Globus pallidus (tissue), 1 donor: ENCODE data around the gene TRAFD1.
"Not testable (repeated sequence)": the region's sequence is repeated elsewhere in the genome, so short reads cannot be mapped to it uniquely, and the experiment has no call there.

Source experiments
- DNase-seq: peaks from one replicate; pipeline ENCODE4 v3.0.0-alpha.2; 2015; ENCODE audit warnings: low spot score

Gene TRAFD1

GRCh38 chr12:112125250-112125999, at the start of gene TRAFD1:
TSS of gene TRAFD1 (plus strand) at chr12:112125560. CDS start at chr12:112130523, 4,963 bp downstream.
- peak; percentile 97 for DNase-seq

DNA sequence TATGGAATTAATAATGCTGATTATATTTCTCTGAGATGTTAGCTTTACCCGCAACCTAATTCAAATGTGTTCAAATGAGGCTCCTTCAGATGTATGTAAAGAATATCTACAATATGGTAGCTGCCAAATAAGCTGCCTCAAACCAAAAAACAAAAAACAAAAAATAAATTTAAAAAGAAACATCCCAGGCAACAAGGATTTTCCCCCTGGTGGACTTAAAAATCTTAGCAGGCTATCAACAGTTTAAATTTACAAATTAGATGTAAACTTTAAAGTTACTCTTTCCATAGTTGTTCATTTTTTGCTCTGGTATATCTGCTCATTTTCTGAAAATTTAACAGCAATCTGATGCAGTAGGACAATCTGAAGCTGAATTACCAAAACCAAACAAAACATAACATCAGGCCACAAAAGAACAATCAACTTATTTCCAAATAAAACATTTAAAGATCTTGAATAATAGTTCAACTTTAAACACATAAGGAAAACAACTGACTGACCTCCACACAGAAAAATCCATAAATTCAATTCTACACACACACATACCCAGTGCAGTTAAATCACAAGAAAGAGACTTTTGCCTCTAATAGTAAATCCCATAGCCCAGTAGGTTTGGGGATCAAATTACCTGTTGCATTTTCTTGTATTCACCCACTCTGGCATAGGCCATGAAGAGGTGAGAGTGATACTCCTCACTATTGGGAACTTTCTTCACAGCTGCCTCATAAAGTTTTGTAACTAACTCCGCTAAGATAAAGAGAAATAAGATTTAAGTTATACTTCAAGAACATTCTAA, 38.1 kb upstream of the TRAFD1 start:
- no peak for DNase-seq

DNA sequence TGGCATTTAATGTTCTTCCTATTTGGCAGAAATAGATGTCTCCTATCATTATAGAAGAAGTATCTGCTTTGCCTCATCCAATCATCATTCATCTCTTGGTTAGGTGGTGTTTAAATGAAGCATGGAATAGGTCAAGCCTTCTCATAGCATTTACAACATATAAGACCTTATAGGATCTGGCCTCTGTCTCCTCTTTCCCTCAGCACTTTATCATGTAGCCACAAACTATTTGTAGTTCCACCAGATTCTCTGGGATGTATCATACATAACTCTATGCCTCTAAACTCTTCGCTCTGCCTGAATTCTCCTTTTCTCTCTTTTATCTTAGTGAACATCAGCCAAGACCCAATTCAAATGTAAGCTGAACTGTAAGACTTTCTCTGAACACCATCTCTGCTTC, 37.5 kb upstream of the TRAFD1 start:
- DNase-seq, result no peak

DNA sequence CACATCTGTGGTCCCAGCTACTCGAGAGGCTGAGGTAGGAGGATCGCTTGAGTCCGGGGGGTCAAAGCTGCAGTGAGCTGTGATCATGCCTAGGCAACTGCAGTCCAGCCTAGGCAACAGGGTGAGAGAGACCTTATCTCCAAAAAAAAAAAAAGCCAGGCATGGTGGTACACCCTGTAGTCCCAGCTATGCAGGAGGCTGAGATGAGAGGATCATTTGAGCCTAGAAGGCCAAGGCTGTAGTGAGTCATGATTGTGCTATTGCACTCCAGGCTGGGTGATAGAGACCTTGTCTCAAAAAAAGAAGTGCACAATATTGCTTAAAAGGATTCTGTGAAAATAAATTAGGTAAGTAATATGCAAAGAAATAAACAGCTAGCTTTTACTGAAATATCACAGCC, 33.8 kb upstream of the TRAFD1 start:
- no peak for DNase-seq

DNA sequence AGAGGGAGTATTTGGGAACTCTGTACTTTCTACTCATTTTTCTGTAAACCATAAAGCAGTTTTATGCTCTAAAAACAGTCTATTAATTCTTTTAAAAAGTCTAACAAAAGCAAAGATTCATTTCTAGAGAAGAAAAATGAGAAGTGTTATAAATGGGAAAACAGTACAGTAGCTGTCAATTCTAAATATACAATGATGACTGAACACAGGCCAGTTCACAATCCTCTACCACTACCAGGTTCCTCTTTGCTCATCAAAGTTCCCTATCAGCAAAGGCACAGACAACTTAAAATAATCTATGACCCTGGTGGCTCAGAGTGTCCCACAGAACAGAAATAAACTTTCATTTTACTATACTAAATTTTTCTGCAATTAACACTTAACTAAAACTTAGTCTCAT, 29.3 kb upstream of the TRAFD1 start:
- peak; percentile 21 for DNase-seq

DNA sequence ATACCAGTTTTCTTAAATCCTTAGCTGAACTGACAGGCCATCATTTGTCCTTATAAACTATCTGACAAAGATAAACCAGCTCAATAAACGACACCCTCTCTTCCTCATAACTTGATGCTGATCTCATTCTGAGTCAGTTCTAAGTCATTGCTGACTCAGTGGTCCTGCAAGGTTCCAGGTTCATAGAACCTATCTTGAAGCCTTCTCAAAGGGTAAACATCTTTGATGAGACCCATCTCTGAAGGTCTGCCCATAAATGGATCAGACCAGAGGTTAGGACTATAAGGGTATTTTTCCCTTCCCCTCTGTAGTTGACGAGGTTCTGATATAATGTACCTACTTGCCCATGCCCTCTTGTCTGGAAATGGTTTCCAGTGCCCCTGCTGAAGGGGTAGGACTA, 28.7 kb upstream of the TRAFD1 start:
- DNase-seq, result no peak

DNA sequence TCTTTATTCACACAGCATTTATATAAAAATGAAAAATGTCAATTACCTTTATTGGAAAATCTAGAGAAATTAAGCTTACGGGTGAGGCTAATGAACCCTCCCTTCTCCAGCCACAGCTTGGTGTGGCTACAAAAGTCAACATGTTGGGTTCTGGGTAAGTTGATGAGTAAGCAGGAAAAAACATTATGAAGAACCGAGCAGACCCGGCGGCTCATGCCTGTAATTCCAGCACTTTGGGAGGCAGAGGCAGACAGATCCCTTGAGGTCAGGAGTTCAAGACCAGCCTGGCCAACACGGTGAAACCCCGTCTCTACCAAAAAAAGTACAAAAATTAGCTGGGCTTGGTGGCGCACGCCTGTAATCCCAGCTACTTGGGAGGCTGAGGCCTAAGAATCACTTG, 27.7 kb upstream of the TRAFD1 start:
- DNase-seq, result no peak

GRCh38 chr12:112100500-112100899, 24.9 kb upstream of the TRAFD1 start:
- not testable (repeated sequence) for DNase-seq

DNA sequence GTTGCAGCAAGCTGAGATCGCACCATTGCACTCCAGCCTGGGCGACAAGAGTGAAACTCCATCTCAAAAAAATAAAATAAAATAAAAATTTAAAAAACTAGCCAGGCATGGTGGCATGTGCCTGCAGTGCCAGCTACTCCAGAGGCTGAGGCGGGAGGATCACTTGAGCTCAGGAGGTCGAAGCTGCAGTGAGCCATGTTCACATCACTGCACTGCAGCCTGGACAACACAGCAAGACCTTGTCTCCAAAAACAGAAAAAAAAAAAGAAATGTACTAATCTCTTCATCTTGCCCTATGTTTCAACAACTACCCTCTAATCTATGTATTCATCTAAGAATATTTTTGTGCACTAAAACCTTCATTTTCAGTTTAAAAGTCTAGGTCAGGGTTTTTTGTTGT, 23.2 kb upstream of the TRAFD1 start:
- DNase-seq, result no peak

DNA sequence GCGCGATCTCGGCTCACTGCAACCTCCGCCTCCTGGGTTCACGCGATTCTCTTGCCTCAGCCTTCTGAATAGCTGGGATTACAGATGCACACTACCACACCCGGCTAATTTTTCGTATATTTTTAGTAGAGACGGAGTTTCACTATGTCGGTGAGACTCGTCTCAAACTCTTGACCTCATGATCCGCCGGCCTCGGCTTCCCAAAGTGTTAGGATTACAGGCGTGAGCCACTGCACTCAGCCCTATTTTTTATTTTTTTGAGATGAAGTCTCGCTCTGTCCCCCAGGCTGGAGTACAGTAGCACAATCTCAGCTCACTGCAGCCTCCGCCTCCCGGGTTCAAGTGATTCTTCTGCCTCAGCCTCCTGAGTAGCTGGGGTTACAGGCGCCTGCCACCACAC, 22.6 kb upstream of the TRAFD1 start:
- not testable (repeated sequence) for DNase-seq

- DNase-seq, result no peak
Observed at GRCh38 chr12:112103758-112104503, 21.4 kb upstream of the TRAFD1 start.

- DNase-seq, result no peak
Observed at GRCh38 chr12:112105891-112106290, 19.5 kb upstream of the TRAFD1 start.

DNA sequence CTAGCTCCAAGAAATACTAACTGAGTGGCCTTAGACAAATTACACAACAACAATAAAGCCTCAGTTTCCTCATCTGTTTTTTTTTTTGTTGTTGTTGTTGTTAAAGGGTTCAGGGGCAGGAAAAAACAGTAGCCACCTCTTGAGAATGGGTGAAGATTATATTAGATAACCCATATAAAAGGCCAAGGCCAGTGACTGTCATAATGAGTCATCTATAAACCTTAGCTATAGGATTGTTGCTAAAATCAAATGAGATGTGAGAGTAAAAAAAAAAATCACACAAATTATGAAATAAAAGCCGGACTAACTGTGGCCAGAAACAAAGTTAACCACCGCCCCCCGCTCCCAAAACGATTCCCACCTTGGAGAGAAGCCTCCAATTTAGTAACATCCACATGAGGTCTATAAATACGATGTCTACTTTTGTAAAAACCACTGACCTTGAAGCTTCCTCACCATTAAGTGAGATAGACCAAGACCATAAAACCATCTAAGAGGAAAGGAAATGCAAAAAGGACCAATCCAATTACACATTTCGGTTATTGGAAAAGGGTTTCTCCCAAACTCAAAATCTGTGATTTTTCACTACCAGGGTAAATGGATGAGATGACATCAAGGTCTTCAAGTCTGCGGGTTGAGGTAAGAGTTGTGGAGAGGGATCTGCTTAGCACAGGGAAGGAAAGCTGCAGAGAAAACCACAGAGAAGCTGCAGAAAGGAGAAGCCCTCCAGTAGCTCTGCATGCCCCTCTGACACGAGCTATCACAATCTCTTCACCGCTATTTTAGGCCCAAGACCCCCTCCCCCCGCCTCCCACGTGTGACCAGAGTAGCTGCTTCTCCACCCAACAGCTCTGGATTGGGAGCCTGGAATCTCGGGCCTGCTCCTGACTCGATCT, 17.8 kb upstream of the TRAFD1 start:
- peak; percentile 25 for DNase-seq

DNA sequence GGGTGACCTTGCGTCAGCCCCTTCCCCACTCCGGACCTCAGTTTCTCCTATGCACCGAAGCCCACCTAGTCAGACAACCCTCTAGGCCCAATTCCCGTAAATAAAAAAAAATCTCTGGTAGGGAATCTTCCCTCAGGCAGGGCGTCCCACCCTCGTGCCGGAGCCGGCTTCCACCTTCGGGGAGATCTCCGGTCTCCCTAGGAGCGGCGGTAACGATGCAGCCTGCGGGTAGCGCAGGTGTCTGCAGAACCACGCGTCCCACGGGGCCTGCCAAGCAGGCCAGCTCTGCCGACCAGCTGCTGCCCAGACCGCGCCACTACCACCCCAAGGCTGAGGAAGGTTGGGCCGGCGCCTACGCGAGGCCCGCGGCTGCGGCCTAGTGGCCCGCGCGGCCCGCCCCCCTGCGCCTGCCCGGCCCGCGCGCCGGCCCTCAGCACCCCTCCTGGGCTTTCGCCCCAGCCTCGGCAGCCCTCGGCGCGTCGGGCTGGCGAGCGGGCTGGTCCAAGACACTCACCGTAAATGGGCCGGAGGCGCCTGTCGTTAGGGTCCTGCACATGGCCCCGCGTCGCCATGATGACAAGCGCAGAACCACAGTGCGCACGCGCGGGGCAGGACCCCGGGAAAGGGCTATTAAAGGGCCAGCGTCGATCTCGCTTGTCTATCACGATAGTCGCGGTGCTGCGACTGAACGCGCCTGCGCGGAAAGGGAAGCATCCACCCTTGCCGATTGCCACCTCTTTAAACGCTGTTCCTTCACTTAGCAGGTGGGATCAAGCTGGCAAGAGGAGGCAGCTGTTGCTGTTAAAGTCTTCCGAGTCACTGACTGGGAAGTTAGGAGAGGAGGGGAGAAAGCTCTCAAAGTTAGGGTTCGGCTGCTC, 16.9 kb upstream of the TRAFD1 start, which contains the start of gene NAA25:
Gene NAA25 (minus strand): TSS at position 582 of the 878 bp plus-strand sequence. CDS start 10 bp downstream, at position 572.
- DNase-seq, result peak; percentile 92

- not testable (repeated sequence) for DNase-seq
Observed at GRCh38 chr12:112110787-112111662, 14.3 kb upstream of the TRAFD1 start.

- DNase-seq, result no peak
Observed at GRCh38 chr12:112111931-112112330, 13.4 kb upstream of the TRAFD1 start.

DNA sequence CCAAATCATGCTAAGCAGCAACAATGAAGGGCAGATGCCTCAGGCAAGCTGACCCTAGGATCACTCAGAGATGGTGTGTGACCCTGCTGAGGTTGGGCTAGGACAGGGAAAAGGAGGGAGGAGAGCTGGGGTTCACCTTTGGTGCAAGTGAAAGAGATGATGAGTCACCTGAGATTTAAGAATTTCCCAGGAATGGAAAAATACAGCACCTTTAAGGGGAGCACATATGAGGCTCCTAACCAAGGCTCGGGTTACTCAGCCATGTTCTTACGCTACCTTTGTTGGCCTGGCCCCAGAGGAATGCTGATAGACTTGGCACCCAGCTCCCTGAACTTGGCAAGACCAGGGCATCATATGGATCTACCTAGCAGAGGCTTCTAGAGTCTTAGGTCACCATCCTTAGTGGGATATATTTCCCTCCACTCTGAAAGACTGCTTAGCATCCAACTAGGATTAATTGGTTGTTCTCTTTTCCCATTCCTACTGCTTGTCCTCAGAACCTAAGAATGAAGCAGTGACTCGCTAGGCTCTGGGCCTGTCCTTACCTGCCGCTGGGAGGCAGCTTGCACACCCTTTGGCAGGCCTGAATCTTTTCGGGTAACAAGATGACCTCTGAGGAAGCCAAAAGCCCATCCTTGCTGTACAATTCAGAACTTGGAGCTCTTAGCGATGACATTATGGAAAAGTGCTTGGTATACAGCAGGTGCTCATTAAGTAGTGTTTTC, 12.8 kb upstream of the TRAFD1 start:
- no peak for DNase-seq

DNA sequence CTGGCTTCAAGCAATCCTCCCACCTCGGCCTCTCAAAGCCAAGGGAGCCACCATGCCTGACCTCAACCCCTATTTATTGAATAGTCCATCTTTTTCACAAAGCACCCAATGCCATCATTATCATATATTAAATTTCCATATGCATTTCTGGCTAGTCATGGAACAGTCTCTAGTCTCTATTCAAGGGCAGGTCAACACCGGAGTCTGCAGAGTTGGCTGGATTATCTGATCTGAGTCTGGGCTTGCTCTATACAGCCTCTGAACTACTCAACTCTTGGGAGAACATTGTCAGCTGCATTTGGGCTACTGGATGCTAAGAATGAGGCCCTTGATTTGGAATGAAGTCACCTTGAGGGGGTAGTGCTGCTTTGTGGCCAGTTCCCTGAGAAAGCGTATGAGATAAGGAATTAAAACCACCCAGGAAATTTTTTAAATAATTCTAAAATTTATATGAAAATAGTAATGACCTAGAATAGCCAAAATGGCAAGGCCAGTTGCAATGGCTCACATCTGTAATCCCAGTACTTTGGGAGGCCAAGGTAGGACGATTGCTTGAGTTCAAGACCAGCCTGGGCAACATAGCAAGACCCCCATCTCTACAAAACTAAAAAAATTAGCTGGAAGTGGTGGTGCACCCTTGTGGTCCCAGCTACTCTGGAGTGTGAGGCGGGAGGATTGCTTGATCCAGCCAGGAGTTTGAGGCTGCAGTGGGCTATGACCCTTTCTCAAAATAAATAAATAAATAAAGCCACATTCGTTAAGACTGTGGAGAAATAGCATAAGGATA, 9.9 kb upstream of the TRAFD1 start:
- DNase-seq, result no peak
